Activated T-cell treated with anti-CD3 and anti-CD28 coated beads, Interleukin-2, amount 50 U/mL, for 4 hours (primary cell): ENCODE data around the gene MYG1. TPM values are rescaled to one million over a fixed set of nuclear protein-coding genes. Genes with fewer than 3 reads are reported as not detected.
A peak's percentile ranks its signal among the peaks of the same experiment; 100 is the strongest.

Source experiments
- ATAC-seq, 2 donors: fragments of 200-7000 bp; cut with Tn5 transposase; one replicate each; pipeline ENCODE4 v1.10.0; 2021
- DNase-seq: peaks from one replicate; pipeline ENCODE4 v3.0.0-alpha.2; 2020
- H3K27me3 Mint-ChIP-seq: one replicate; pipeline ENCODE4 v1.8.0; 2021; ENCODE audit warnings: low read depth, mixed read lengths
- H3K36me3 Mint-ChIP-seq: one replicate; pipeline ENCODE4 v1.8.0; 2022; ENCODE audit warnings: mixed read lengths; ENCODE audit not compliant: insufficient read depth
- H3K4me1 Mint-ChIP-seq: one replicate; pipeline ENCODE4 v1.8.0; 2021; ENCODE audit warnings: low read depth, mixed read lengths
- H3K4me3 Mint-ChIP-seq: one replicate; pipeline ENCODE4 v1.8.0; 2021; ENCODE audit warnings: mild to moderate bottlenecking, moderate library complexity, mixed read lengths
- H3K9me3 Mint-ChIP-seq: one replicate; pipeline ENCODE4 v1.8.0; 2021; ENCODE audit warnings: mixed read lengths
- total RNA-seq, 3 donors: library from RNA; stranded (reverse); gene quantifications; one replicate each; pipeline ENCODE4 v1.2.1, GENCODE V29; 2021

MYG1 gene
- total RNA-seq, 3 donors from 2014 or later = 121 to 149 (median 128) TPM

DNA sequence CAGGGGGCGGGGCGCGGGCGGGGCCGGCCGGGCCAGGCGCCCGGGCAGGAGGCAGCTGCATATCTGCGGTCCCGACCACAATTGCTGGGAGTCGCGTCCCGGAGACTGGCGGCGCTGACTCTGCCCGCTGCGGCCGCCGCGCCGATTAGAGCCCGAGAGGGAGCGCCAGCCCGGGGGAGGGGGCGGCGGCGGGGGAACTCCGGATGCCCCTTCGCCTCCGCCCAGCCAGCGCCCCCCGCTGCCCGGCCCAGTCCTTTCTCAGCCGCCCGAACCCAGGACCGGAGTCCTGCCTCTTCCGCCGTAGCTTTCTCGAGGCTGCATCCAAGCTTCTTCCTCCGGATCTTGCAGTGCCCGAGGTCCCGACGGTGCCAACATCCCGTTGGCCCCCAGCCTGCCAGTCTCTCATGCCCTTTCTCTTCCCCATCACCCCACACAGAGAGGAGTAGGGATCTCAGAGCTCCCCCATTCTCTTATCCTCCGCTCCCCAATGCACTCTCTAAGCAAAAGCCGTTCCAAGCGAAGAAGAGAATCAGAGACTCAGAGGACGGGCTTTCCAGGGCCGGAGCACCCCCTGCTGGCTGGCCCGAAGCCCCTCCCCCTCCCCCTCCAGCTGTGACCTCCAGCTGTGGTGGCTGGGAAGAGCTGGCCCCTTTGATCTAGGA is 45.5 kb downstream of the MYG1 start:
- Mint-ChIP-seq H3K4me1 (peaks cover 14% of the 10 kb centered on the region), H3K36me3 (no peaks in the 10 kb centered on the region)
- peak; percentile 68 for DNase-seq

DNA sequence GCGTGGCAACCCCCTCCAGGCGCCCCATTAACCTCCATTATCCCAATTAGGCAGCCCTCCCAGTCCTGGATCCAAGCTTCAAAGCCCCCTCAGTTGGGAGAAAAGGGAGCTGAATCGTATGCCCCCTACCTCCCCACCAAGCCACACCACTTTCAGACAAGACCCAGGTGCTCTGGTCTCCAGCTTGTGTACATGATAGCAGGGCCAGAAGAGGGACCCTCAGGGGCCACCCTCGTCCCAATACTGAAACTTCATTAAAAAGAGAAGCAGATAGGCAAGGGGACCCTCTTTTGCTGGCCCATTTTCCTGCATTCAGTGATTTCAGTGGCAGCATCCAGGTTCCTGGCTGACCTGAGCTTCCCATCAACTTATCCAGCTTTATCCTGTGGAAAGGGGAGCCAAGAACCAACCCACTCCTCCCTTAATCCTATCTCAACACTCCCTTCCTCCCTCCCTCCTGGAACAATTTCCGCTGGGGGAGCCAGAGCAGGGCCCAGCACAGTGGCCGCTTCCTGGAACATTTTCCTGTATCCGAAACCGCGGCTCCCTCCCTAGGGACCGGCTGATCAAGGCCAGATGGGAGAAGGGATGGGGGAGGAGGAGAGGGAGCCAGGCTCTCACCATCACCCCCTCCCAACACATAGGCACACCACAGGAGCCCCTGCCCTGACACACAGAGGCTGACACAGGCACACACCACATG is 46.1 kb downstream of the MYG1 start:
- Mint-ChIP-seq H3K36me3 (no peaks in the 10 kb centered on the region), H3K4me3 (peak overlapping the region; percentile 95), H3K4me1 (peaks cover 12% of the 10 kb centered on the region), H3K9me3 (no peaks in the 10 kb centered on the region), H3K27me3 (no peaks in the 10 kb centered on the region)
- DNase-seq = no peak
- ATAC-seq = no peak

More for the DNA sequence above, 45.5 kb downstream of the MYG1 start:
- Mint-ChIP-seq H3K27me3 (no peaks in the 10 kb centered on the region), H3K4me3 (peak overlapping the region; percentile 95), H3K9me3 (no peaks in the 10 kb centered on the region)
- peak; percentile 82 to 83 for ATAC-seq

- Mint-ChIP-seq H3K27me3 (no peaks in the 10 kb centered on the region), H3K4me1 (peaks cover 12% of the 10 kb centered on the region), H3K36me3 (no peaks in the 10 kb centered on the region), H3K4me3 (no peak overlapping the region), H3K9me3 (no peaks in the 10 kb centered on the region)
- no peak for ATAC-seq
- no peak for DNase-seq
Measured at GRCh38 chr12:53346491-53346890, 47.0 kb downstream of the MYG1 start.

DNA sequence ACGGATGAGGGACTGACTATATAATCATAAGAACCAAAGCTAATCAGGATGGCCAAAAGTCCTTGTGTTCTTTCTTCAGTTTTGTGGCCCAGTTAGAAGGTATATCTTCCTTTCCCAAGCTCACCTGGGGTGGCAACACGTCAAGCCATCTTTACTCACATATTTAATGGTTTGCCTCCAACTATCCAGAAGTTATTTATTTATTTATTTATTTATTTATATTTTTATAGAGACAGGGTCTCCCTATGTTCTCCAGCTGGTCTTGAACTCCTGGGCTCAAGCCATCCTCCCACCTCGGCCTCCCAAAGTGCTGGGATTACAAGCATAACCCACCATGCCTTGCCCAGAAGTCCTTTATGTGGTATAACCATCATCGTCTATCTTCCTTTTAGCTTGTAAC is 48.4 kb downstream of the MYG1 start:
- Mint-ChIP-seq H3K4me3 (no peak overlapping the region), H3K9me3 (no peaks in the 10 kb centered on the region), H3K4me1 (peaks cover 17% of the 10 kb centered on the region), H3K36me3 (no peaks in the 10 kb centered on the region), H3K27me3 (no peaks in the 10 kb centered on the region)
- DNase-seq = no peak
- ATAC-seq = no peak

GRCh38 chr12:53352331-53353256 is 53.1 kb downstream of the MYG1 start:
- no peaks in the 10 kb centered on the region for H3K9me3 Mint-ChIP-seq
- H3K27me3 Mint-ChIP-seq = no peaks in the 10 kb centered on the region
- ATAC-seq (peak; percentile 100), DNase-seq (peak; percentile 80)
- no peak overlapping the region for H3K4me3 Mint-ChIP-seq
- H3K4me1 Mint-ChIP-seq = peaks cover 5% of the 10 kb centered on the region
- H3K36me3 Mint-ChIP-seq = no peaks in the 10 kb centered on the region

- no peak overlapping the region for H3K4me3 Mint-ChIP-seq
- ATAC-seq (no peak), DNase-seq (no peak)
- no peaks in the 10 kb centered on the region for H3K36me3 Mint-ChIP-seq
- H3K27me3 Mint-ChIP-seq = no peaks in the 10 kb centered on the region
- no peaks in the 10 kb centered on the region for H3K9me3 Mint-ChIP-seq
- H3K4me1 Mint-ChIP-seq = peaks cover 5% of the 10 kb centered on the region
Measured at GRCh38 chr12:53353257-53353655, 53.8 kb downstream of the MYG1 start.

- H3K27me3 Mint-ChIP-seq = no peaks in the 10 kb centered on the region
- no peak for ATAC-seq
Measured at GRCh38 chr12:53355121-53355520, 55.6 kb downstream of the MYG1 start.

More at GRCh38 chr12:53355121-53355520, 55.6 kb downstream of the MYG1 start:
- DNase-seq = no peak
- Mint-ChIP-seq H3K4me1 (peaks cover 5% of the 10 kb centered on the region), H3K36me3 (no peaks in the 10 kb centered on the region), H3K4me3 (no peak overlapping the region), H3K9me3 (no peaks in the 10 kb centered on the region)

Other genes with a start within 250 kb of the MYG1 start
- 1 to 10 TPM in 2 of 3 donors, under 1 TPM in 1; 0.87 to 2.5 (median 2.1) TPM for gene TNS2, start 249.6 kb upstream of the MYG1 start, total RNA-seq
- gene SPRYD3, start 220.3 kb upstream of the MYG1 start, total RNA-seq = 10 to 100 TPM; 48.3 to 57.8 (median 50.7) TPM
- under 1 TPM; 0.29 to 0.43 (median 0.38) TPM for gene IGFBP6, start 202.0 kb upstream of the MYG1 start, total RNA-seq
- under 1 TPM; 0.15 to 0.54 (median 0.32) TPM for gene SOAT2, start 196.2 kb upstream of the MYG1 start, total RNA-seq
- 10 to 100 TPM; 29.7 to 41.5 (median 36.6) TPM for gene ZNF740, start 119.0 kb upstream of the MYG1 start, total RNA-seq
- gene CSAD, start 118.8 kb upstream of the MYG1 start, total RNA-seq = 10 to 100 TPM in 1 of 3 donors, 1 to 10 TPM in 2; 8.0 to 10.6 (median 9.3) TPM
- gene ITGB7, start 92.4 kb upstream of the MYG1 start, total RNA-seq = 100 to 1,000 TPM in 2 of 3 donors, 10 to 100 TPM in 1; 82.1 to 140 (median 124) TPM
- gene RARG, start 67.5 kb upstream of the MYG1 start, total RNA-seq = 10 to 100 TPM; 34.4 to 38.4 (median 38.0) TPM
- gene ESPL1, start 31.4 kb upstream of the MYG1 start, total RNA-seq = 10 to 100 TPM; 19.9 to 21.9 (median 20.0) TPM
- 100 to 1,000 TPM; 393 to 403 (median 400) TPM for gene PFDN5, start 4.2 kb upstream of the MYG1 start, total RNA-seq
- gene AAAS, start 21.9 kb downstream of the MYG1 start, total RNA-seq = 10 to 100 TPM; 84.6 to 95.9 (median 91.2) TPM
- not detected for gene SP7, start 36.7 kb downstream of the MYG1 start, total RNA-seq
- gene SP1, start 80.5 kb downstream of the MYG1 start, total RNA-seq = 10 to 100 TPM; 61.9 to 64.6 (median 63.5) TPM
- gene AMHR2, start 124.2 kb downstream of the MYG1 start, total RNA-seq = not detected
- gene PRR13, start 142.0 kb downstream of the MYG1 start, total RNA-seq = 100 to 1,000 TPM; 269 to 284 (median 284) TPM
- 1,000 to 10,000 TPM; 1,031 to 1,084 (median 1,084) TPM for gene PCBP2, start 152.4 kb downstream of the MYG1 start, total RNA-seq
- gene MAP3K12, start 199.8 kb downstream of the MYG1 start, total RNA-seq = 1 to 10 TPM; 6.5 to 8.4 (median 7.7) TPM
- gene TARBP2, start 201.6 kb downstream of the MYG1 start, total RNA-seq = 10 to 100 TPM; 62.6 to 71.4 (median 64.3) TPM
- gene NPFF, start 207.8 kb downstream of the MYG1 start, total RNA-seq = not detected